ENCODE measurements around the gene HOXB8. TPM values are rescaled to one million over a fixed set of nuclear protein-coding genes. Genes with fewer than 3 reads are reported as not detected.

The HOXB8 gene
- total RNA-seq, 1 experiment from 2014 or later, result 45.9 TPM

DNA sequence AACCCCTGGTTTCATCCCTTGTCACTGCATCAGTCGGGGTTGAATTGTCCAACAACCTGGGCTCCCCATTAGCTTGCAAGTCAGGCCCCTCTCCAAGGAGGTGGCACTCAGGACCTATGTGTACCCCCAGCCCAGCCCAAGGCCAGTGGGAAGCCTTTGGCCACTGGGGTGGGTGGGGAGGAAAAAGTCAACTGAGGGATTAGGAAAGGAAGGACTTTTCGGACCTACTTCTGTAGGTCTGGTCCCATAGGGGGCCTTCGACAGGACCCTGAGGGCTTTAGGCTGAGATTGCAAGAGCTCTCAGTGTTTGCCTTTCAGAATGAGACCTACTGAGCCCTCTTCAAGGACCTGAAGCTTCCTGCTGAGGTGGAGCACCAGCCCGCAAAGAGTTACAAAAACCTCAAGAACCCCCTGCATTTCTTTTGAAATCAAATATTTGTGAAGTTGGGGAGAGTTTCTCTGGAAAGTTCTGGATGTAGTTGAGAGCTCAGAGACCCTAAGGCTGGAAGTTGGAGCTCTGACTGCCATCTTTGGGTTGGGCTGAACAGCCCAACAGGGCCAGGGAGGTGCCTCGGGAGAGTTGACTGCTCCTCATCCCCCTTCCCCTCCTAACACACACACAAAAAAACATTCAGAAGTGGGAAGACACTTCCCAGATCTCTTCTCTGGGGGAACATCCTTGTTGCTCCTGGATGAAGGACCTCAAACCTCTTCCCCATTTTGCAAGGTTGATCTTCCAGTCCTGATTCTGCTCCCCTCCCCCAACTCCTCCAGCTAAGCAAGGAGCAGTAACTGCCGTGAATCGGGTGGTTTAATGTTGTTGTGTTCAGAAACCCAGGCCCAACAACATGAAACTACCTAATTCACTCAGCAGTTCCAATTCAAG is 16.8 kb upstream of the HOXB8 start:
- ChIA-PET CTCF (no interaction called here), POLR2A (no interaction called here)
- intact Hi-C loops (cut with micrococcal nuclease; ENCODE audit: unreplicated experiment) (no loop called here), in situ Hi-C loops (cut with HindIII; ENCODE audit: low pct_unique_long_range_greater_than_20kb, low sequenced_read_pairs) (no loop called here)
- TF ChIP-seq, protein P1, sequence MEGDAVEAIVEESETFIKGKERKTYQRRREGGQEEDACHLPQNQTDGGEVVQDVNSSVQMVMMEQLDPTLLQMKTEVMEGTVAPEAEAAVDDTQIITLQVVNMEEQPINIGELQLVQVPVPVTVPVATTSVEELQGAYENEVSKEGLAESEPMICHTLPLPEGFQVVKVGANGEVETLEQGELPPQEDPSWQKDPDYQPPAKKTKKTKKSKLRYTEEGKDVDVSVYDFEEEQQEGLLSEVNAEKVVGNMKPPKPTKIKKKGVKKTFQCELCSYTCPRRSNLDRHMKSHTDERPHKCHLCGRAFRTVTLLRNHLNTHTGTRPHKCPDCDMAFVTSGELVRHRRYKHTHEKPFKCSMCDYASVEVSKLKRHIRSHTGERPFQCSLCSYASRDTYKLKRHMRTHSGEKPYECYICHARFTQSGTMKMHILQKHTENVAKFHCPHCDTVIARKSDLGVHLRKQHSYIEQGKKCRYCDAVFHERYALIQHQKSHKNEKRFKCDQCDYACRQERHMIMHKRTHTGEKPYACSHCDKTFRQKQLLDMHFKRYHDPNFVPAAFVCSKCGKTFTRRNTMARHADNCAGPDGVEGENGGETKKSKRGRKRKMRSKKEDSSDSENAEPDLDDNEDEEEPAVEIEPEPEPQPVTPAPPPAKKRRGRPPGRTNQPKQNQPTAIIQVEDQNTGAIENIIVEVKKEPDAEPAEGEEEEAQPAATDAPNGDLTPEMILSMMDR (IDR thresholded peaks at IDR 0.05), result no peak
- TF ChIP-seq TCF7L2 (IDR thresholded peaks at IDR 0.05; ENCODE audit: low read depth, low read length), result no peak
- no peak for TF ChIP-seq SIN3A (IDR thresholded peaks at IDR 0.05; ENCODE audit: borderline replicate concordance, insufficient read depth, low read depth, low read length)
- no peak for TF ChIP-seq POLR2AphosphoS5 (IDR thresholded peaks at IDR 0.05; ENCODE audit: low read depth, low read length)
- no peak for TF ChIP-seq REST (IDR thresholded peaks at IDR 0.05; ENCODE audit: insufficient read depth in 1 of 2, low read depth in 2 of 2, low read length in 1 of 2)
- BruUV-seq (replicated peaks), result no TSS peak
- ATAC-seq, result no peak
- H3K4me1 ChIP-seq (ENCODE audit: control insufficient read depth, insufficient read depth, low read length), result peaks cover 33% of the 10 kb centered on the region
- no peaks in the 10 kb centered on the region for H3K27me3 ChIP-seq (ENCODE audit: control insufficient read depth, insufficient read depth, low read length)
- peaks cover 12% of the 10 kb centered on the region; the same call in 1 of the 2 replicates for H3K36me3 ChIP-seq (ENCODE audit: control insufficient read depth, insufficient read depth, low read length)
- DNase-seq (ENCODE audit: low read depth, low spot score), result no peak
- H3K27ac ChIP-seq (ENCODE audit: low read length), result no peak overlapping the region
- no peaks in the 10 kb centered on the region for H3K9me3 ChIP-seq (ENCODE audit: control insufficient read depth, insufficient read depth, low read depth, low read length)
- H3K4me3 ChIP-seq (ENCODE audit: low read depth in 2 of 2, low read length in 2 of 2), result no peak overlapping the region

DNA sequence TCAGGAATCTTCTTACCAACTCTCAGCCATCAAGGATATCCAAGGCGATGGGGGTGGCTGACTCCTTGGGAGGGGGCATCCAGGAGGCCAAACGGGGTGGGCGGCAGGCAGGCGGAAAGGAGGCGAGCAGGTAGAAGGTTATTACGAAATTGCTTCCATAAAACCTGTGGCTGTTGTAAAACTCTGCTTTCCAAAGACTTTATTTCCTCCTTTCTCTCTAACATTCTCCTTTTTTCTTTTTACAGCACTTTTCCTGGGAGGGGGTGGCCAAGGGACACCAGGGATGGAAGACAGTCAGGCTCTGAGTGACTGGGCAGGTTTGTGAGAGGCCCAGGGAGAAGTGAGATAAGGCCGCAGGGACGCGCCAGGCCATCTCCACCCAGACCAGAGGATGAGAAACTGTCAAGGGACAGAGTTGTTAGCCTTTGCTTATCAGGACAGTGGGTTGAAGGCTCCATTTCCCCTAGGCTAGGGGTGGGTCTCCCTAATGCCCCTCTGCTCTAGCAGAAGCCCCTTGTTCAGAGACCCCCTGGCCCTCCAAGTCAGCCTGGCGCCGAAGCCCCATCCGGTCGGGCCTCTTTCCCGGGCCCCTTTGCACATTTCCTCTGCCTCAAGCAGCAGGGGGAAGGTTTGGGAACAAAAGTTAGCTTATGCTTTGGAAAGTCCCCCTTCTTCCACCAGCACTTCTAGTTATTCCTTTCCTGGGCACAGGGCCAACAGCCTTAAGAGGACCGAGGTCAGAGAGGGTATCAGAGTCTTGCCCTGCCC is 16.0 kb upstream of the HOXB8 start:
- Histone ChIP-seq H3K36me3 (ENCODE audit: control insufficient read depth, insufficient read depth, low read length) (peaks cover 10% of the 10 kb centered on the region; the same call in 1 of the 2 replicates), H3K9me3 (ENCODE audit: control insufficient read depth, insufficient read depth, low read depth, low read length) (no peaks in the 10 kb centered on the region), H3K4me3 (ENCODE audit: low read depth in 2 of 2, low read length in 2 of 2) (no peak overlapping the region), H3K4me1 (ENCODE audit: control insufficient read depth, insufficient read depth, low read length) (peaks cover 34% of the 10 kb centered on the region), H3K27ac (ENCODE audit: low read length) (no peak overlapping the region), H3K27me3 (ENCODE audit: control insufficient read depth, insufficient read depth, low read length) (no peaks in the 10 kb centered on the region)
- intact Hi-C loops (cut with micrococcal nuclease; ENCODE audit: unreplicated experiment), result no loop called here
- ChIA-PET POLR2A (no interaction called here), CTCF (no interaction called here)
- ATAC-seq (no peak), DNase-seq (ENCODE audit: low read depth, low spot score) (no peak)
- no TSS peak for BruUV-seq (replicated peaks)
- TF ChIP-seq, protein P1 (IDR thresholded peaks at IDR 0.05), result no peak
- TF ChIP-seq POLR2AphosphoS5 (IDR thresholded peaks at IDR 0.05; ENCODE audit: low read depth, low read length) (no peak), SIN3A (IDR thresholded peaks at IDR 0.05; ENCODE audit: borderline replicate concordance, insufficient read depth, low read depth, low read length) (no peak), REST (IDR thresholded peaks at IDR 0.05; ENCODE audit: insufficient read depth in 1 of 2, low read depth in 2 of 2, low read length in 1 of 2) (no peak), TCF7L2 (IDR thresholded peaks at IDR 0.05; ENCODE audit: low read depth, low read length) (no peak)
- in situ Hi-C loops (cut with HindIII; ENCODE audit: low pct_unique_long_range_greater_than_20kb, low sequenced_read_pairs), result no loop called here
